Renal pelvis (tissue), 4 donors: ENCODE results near the gene PGRMC1. TPM values are rescaled to one million over a fixed set of nuclear protein-coding genes. Genes with fewer than 3 reads are reported as not detected.
"Not testable (repeated sequence)": the region's sequence is repeated elsewhere in the genome, so short reads cannot be mapped to it uniquely, and the experiment has no call there.

Experiments used
- DNase-seq: peaks from one replicate; pipeline ENCODE4 v3.0.0-alpha.2; 2013
- polyA plus RNA-seq, 3 donors: library from polyadenylated mRNA; unstranded; fragments of 120-200 nt; gene quantifications; one replicate each; pipeline ENCODE4 v1.2.1, GENCODE V29; 2013; ENCODE audit not compliant: insufficient read length in 3 of 3

PGRMC1 gene
- polyA plus RNA-seq, 3 donors, result 241 to 262 (median 253) TPM

DNA sequence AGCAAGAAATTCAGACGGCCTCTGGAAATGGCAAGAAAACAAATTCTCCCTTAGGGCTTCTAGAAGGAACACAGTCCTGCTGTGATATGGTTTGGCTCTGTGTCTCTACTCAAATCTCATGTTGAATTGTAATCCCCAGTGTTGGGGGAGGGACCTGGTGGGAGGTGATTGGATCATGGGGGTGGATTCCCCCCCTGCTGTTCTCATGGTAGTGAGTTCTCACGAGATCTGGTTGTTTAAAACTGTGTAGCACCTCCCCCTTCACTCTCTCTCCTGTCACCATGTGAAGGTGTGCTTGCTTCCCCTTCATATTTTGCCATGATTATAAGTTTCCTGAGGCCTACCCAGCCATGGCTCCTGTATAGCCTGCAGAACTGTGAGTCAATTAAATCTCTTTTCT is 55.2 kb downstream of the PGRMC1 start:
- not testable (repeated sequence) for DNase-seq

DNA sequence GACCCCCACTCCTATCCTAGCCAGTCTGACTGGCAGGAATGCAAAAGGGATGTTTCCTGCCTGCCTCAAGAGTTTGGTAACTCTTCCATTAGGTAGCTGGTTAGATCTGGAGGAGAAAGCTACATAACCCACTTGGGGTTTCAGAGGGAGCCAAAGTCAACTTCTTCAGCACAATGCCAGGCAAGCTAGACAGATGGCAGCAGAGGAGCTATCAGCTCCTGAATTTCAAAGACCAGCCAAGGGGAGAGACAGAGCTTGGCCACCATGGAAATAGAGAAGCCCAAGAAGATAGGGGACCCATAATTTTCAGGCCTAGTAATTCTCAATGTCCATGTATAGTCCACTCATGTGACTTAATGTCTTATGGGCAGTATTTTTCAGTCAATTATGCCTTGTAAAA is 56.4 kb downstream of the PGRMC1 start:
- no peak for DNase-seq

Other genes with a start within 250 kb of the PGRMC1 start
- not detected for gene CT47C1, start 163.3 kb upstream of the PGRMC1 start, polyA plus RNA-seq
- gene KIAA1210, start 108.5 kb upstream of the PGRMC1 start, polyA plus RNA-seq, result 1 to 10 TPM; 1.5 to 1.8 (median 1.5) TPM
- gene SLC25A43, start 163.1 kb downstream of the PGRMC1 start, polyA plus RNA-seq, result 1 to 10 TPM; 5.9 to 6.3 (median 6.1) TPM
- 100 to 1,000 TPM; 322 to 349 (median 333) TPM for gene SLC25A5, start 232.2 kb downstream of the PGRMC1 start, polyA plus RNA-seq